ENCODE results near the gene LENG8. TPM values are rescaled to one million over a fixed set of nuclear protein-coding genes. Genes with fewer than 3 reads are reported as not detected.

Gene LENG8
- total RNA-seq, 1 experiment from 2014 or later = 238 TPM

DNA sequence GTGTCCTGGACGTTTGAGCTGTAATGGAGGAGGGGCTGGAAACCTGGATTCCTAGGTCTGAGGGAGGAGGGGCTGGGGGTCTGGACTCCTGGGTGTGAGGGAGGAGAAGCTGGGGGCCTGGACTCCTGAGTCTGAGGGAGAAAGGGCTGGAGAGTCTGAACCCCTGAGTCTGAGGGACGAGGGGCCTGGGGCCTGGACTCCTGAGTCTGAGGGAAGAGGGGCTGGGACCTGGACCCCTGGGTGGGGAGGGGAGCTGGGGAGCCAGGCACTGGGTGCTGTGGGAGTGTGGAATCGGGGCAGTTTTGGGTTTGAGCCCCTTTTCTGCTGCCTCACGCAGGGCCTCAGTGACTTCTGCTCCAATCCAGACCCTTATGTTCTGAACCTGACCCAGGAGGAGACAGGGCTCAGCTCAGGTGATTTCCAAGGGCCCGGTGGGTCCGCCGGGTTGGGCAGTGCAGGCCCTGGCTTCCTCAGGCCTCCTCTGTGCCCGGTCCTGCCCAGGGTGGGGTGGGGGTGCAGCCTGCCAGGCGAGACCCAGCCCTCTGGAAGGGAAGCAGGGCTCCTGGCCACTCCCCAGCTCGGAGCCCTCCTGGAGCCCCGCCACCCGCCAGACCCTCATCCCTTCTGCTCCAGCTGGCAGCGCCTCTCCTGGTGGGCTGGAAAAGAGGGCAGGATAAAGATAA, 19.3 kb upstream of the LENG8 start:
- H3K9me3 Mint-ChIP-seq (ENCODE audit: unreplicated experiment) = no peaks in the 10 kb centered on the region
- BruUV-seq (replicated peaks) = no TSS peak
- CTCF ChIA-PET = interaction anchor here (2.6 kb wide), 1 partner anchor 38 kb away, joined by 8 read pairs; no protein-coding TSS in a partner anchor
- no peak overlapping the region for H3K4me3 Mint-ChIP-seq (ENCODE audit: unreplicated experiment)
- peaks cover 16% of the 10 kb centered on the region for H3K36me3 Mint-ChIP-seq (ENCODE audit: insufficient read depth, unreplicated experiment)
- no peak for DNase-seq (ENCODE audit: unreplicated experiment)
- TF ChIP-seq, protein P1, sequence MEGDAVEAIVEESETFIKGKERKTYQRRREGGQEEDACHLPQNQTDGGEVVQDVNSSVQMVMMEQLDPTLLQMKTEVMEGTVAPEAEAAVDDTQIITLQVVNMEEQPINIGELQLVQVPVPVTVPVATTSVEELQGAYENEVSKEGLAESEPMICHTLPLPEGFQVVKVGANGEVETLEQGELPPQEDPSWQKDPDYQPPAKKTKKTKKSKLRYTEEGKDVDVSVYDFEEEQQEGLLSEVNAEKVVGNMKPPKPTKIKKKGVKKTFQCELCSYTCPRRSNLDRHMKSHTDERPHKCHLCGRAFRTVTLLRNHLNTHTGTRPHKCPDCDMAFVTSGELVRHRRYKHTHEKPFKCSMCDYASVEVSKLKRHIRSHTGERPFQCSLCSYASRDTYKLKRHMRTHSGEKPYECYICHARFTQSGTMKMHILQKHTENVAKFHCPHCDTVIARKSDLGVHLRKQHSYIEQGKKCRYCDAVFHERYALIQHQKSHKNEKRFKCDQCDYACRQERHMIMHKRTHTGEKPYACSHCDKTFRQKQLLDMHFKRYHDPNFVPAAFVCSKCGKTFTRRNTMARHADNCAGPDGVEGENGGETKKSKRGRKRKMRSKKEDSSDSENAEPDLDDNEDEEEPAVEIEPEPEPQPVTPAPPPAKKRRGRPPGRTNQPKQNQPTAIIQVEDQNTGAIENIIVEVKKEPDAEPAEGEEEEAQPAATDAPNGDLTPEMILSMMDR (IDR thresholded peaks at IDR 0.05; ENCODE audit: unreplicated experiment) = no peak
- intact Hi-C loops (cut with micrococcal nuclease) = no loop called here
- H3K4me1 Mint-ChIP-seq (ENCODE audit: insufficient read depth, unreplicated experiment) = peaks cover 14% of the 10 kb centered on the region
- H3K27me3 Mint-ChIP-seq (ENCODE audit: insufficient read depth, unreplicated experiment) = peaks cover 13% of the 10 kb centered on the region
- no peak overlapping the region for H3K27ac Mint-ChIP-seq (ENCODE audit: low read depth, unreplicated experiment)
- POLR2A ChIA-PET = interaction anchor here (0.6 to 4.8 kb wide), 2 partner anchors 19 to 898 kb away, joined by 3 to 29 read pairs; partner anchors contain the start of gene LENG8

DNA sequence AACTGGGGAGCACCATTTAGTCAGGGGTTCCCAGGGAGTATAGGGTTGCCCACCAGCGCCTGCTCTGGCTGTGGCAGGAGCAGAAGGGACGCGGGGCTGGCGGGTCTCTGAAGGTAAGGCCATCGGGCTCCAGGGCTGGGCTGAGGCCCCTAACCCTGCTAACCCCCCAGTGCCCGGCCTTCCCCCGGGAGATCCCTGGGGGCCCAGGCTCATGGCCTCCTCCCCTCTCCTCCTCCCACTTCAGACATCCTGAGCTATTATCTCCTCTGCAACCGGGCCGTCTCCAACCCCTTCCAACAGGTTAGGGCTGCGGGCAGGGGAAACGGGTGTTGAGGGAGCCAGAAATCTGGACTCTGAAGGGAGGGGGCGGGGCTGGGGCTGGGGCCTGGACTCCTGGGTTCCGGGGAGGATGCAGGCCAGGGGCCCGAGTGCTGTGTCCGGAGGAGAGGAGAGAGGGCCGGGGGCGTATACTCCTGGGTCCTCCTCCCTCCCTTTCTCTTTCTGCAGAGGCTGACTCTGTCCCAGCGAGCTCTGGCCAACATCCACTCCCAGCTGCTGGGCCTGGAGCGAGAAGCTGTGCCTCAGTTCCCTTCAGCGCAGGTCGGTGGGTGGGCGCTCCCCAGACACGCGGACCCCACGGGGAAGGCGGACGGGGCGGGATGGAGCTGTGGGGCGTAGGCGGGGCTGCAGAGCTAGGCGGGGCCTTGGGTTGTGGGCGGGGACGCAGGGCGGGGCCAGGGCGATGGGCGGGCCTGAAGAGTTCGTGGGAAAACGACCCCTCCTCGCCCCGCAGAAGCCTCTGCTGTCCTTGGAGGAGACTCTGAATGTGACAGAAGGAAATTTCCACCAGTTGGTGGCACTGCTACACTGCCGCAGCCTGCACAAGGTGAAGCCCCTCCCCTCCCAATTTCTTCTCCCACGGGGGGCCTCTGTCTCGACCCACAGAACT, 18.4 kb upstream of the LENG8 start:
- Mint-ChIP-seq H3K36me3 (ENCODE audit: insufficient read depth, unreplicated experiment) (peaks cover 16% of the 10 kb centered on the region), H3K27me3 (ENCODE audit: insufficient read depth, unreplicated experiment) (peaks cover 13% of the 10 kb centered on the region), H3K27ac (ENCODE audit: low read depth, unreplicated experiment) (no peak overlapping the region), H3K4me1 (ENCODE audit: insufficient read depth, unreplicated experiment) (peaks cover 14% of the 10 kb centered on the region), H3K4me3 (ENCODE audit: unreplicated experiment) (peak overlapping the region; percentile 48), H3K9me3 (ENCODE audit: unreplicated experiment) (no peaks in the 10 kb centered on the region)
- no TSS peak for BruUV-seq (replicated peaks)
- intact Hi-C loops (cut with micrococcal nuclease) = no loop called here
- POLR2A ChIA-PET = interaction anchor here (4.8 kb wide), 1 partner anchor 19 kb away, joined by 29 read pairs; the partner anchor contains the start of gene LENG8
- peak; percentile 34 for DNase-seq (ENCODE audit: unreplicated experiment)
- CTCF ChIA-PET = no interaction called here
- TF ChIP-seq, protein P1 (IDR thresholded peaks at IDR 0.05; ENCODE audit: unreplicated experiment) = no peak

DNA sequence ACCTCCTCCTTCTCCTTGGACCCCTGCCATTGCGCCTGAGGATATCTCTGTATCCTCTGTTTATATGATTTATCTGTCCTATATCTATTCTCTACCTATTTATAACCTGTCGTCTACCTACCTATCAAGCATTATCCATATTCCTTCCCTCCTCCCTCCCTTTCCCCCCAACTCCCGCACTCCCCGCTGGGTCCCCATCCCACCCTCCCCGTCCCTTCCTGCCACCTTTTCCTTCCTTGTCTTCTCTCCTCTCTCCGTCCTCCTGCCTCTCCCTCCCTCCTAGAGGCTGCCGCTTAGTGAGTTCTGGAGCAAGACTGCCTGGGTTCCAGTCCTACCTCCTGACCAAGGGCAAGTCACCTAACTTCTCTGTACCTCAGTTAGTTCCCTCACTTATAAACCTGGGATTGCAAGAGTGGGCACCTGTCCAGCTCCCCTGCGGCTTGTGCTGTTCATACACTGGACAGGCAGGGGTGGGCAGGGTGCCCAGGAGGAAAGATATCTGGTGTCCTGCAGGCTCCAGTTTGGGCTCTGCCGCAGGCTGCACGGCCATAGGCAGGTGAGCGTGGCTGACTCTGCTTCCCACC, 17.7 kb upstream of the LENG8 start:
- TF ChIP-seq, protein P1 (IDR thresholded peaks at IDR 0.05; ENCODE audit: unreplicated experiment) = no peak
- Mint-ChIP-seq H3K36me3 (ENCODE audit: insufficient read depth, unreplicated experiment) (peaks cover 16% of the 10 kb centered on the region), H3K4me1 (ENCODE audit: insufficient read depth, unreplicated experiment) (peaks cover 14% of the 10 kb centered on the region), H3K4me3 (ENCODE audit: unreplicated experiment) (peak overlapping the region; percentile 48), H3K9me3 (ENCODE audit: unreplicated experiment) (no peaks in the 10 kb centered on the region), H3K27ac (ENCODE audit: low read depth, unreplicated experiment) (no peak overlapping the region), H3K27me3 (ENCODE audit: insufficient read depth, unreplicated experiment) (peaks cover 5% of the 10 kb centered on the region)
- BruUV-seq (replicated peaks) = no TSS peak
- intact Hi-C loops (cut with micrococcal nuclease) = no loop called here
- POLR2A ChIA-PET = interaction anchor here (1.0 to 4.8 kb wide), 2 partner anchors 9 to 18 kb away, joined by 3 to 29 read pairs; partner anchors contain the start of gene LENG8
- CTCF ChIA-PET = interaction anchor here (0.5 to 1.4 kb wide), 3 partner anchors 16 to 194 kb away, joined by 3 read pairs; no protein-coding TSS in a partner anchor
- DNase-seq (ENCODE audit: unreplicated experiment) = peak; percentile 88

Data from MCF 10A (cell line).